Fibroblast of skin of scalp (primary cell): ENCODE results near the gene NCBP3.

Experiments used
- DNase-seq: peaks from one replicate; pipeline ENCODE4 v3.0.0-alpha.2; 2013

NCBP3 gene

DNA sequence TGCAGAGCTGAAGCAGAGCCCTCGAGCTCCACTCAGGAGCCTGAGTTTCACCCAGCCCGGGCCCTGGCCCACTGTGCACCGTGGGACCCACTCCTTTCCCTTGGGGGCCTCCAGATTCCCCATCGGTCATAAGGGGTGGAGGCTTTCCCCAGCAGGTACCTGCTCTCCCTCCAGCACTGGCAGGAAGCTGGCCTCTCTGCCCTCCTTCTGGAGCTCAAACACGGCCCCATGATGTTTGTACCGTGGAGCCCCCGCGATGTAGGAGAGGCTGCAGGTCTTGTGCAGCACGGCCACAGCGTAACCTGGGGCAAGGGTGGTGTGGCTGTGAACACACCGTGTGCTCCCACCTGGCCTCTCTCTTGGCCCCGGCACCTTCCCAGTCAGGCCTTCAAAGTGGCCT lies 92.4 kb downstream of the NCBP3 start:
- no peak for DNase-seq
